Skeletal muscle satellite cell (primary cell): Measurements from ENCODE around the gene ATG9A.

Experiments
- H3K27me3 ChIP-seq: 2 replicates; pipeline ENCODE4 v1.7.0; 2013; ENCODE audit warnings: low read length; ENCODE audit not compliant: control insufficient read depth, insufficient read depth
- H3K36me3 ChIP-seq: 2 replicates; pipeline ENCODE4 v1.7.0; 2013; ENCODE audit warnings: mild to moderate bottlenecking, control low read depth, low read length; ENCODE audit not compliant: insufficient read depth
- H3K4me1 ChIP-seq: 2 replicates; pipeline ENCODE4 v1.7.0; 2013; ENCODE audit warnings: low read length; ENCODE audit not compliant: control insufficient read depth, insufficient read depth
- H3K4me2 ChIP-seq: 2 replicates; pipeline ENCODE4 v1.7.0; 2013; ENCODE audit warnings: mild to moderate bottlenecking, low read length
- H3K4me3 ChIP-seq: 2 replicates; pipeline ENCODE4 v1.7.0; 2013; ENCODE audit warnings: low read length
- H3K9ac ChIP-seq: 2 replicates; pipeline ENCODE4 v1.7.0; 2013; ENCODE audit warnings: mild to moderate bottlenecking, low read depth, low read length, moderate library complexity
- H3K9me3 ChIP-seq: replicated peaks from 2 replicates; pipeline ENCODE4 v1.7.0; 2013; ENCODE audit warnings: mild to moderate bottlenecking, control low read depth, low read length

The ATG9A gene

GRCh38 chr2:219252084-219252483 is 22.6 kb upstream of the ATG9A start:
- Histone ChIP-seq H3K4me2 (peak overlapping the region; percentile 99), H3K9me3 (no peaks in the 10 kb centered on the region), H3K9ac (peak overlapping the region; percentile 68), H3K27me3 (peaks cover 23% of the 10 kb centered on the region), H3K4me3 (peak overlapping the region; percentile 39), H3K4me1 (peaks cover 69% of the 10 kb centered on the region), H3K36me3 (peaks cover 19% of the 10 kb centered on the region)

- peak overlapping the region; percentile 39 for H3K4me3 ChIP-seq
- peak overlapping the region; percentile 41 for H3K9ac ChIP-seq
Measured at GRCh38 chr2:219251656-219252055, 22.2 kb upstream of the ATG9A start.

GRCh38 chr2:219250049-219250781 is 20.8 kb upstream of the ATG9A start:
- peak overlapping the region; percentile 41 for H3K4me2 ChIP-seq
- peak overlapping the region; percentile 61 for H3K9ac ChIP-seq
- H3K9me3 ChIP-seq: no peaks in the 10 kb centered on the region
- H3K4me3 ChIP-seq: peak overlapping the region; percentile 8
- peaks cover 23% of the 10 kb centered on the region for H3K36me3 ChIP-seq
- H3K27me3 ChIP-seq: peaks cover 11% of the 10 kb centered on the region
- H3K4me1 ChIP-seq: peaks cover 82% of the 10 kb centered on the region

More at GRCh38 chr2:219251656-219252055, 22.2 kb upstream of the ATG9A start:
- peak overlapping the region; percentile 99 for H3K4me2 ChIP-seq
- peaks cover 23% of the 10 kb centered on the region for H3K27me3 ChIP-seq
- no peaks in the 10 kb centered on the region for H3K9me3 ChIP-seq
- H3K36me3 ChIP-seq: peaks cover 23% of the 10 kb centered on the region
- peaks cover 74% of the 10 kb centered on the region for H3K4me1 ChIP-seq

GRCh38 chr2:219249203-219249980 is 20.0 kb upstream of the ATG9A start:
- Histone ChIP-seq H3K9me3 (no peaks in the 10 kb centered on the region), H3K4me2 (peak overlapping the region; percentile 41), H3K27me3 (peaks cover 5% of the 10 kb centered on the region), H3K9ac (peak overlapping the region; percentile 66), H3K36me3 (peaks cover 23% of the 10 kb centered on the region), H3K4me3 (peak overlapping the region; percentile 27), H3K4me1 (peaks cover 84% of the 10 kb centered on the region)

DNA sequence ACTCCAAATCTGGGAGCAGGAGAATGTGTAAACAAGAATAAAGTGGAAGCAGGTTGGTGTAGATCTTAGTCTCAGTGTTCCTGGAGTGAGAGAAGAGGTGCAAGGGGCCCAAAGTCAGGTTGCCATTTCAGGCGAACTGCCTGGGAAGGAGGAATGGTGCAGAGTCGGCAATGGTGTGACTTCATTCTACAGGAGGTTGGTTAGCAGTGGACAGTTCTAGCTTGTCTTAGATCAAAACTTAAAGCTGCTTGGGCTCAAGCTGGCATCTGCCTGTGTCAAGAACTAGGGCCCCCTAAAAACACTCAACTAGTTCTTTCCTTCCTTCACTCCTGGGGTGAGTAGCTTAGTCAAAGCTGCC is 19.4 kb upstream of the ATG9A start:
- H3K36me3 ChIP-seq: peaks cover 23% of the 10 kb centered on the region
- no peaks in the 10 kb centered on the region for H3K27me3 ChIP-seq
- H3K4me2 ChIP-seq: peak overlapping the region; percentile 41
- no peaks in the 10 kb centered on the region for H3K9me3 ChIP-seq
- peak overlapping the region; percentile 66 for H3K9ac ChIP-seq
- H3K4me1 ChIP-seq: peaks cover 78% of the 10 kb centered on the region
- peak overlapping the region; percentile 27 for H3K4me3 ChIP-seq

- Histone ChIP-seq H3K9me3 (no peaks in the 10 kb centered on the region), H3K9ac (no peak overlapping the region), H3K27me3 (no peaks in the 10 kb centered on the region), H3K36me3 (peaks cover 23% of the 10 kb centered on the region), H3K4me1 (peaks cover 69% of the 10 kb centered on the region), H3K4me2 (no peak overlapping the region), H3K4me3 (no peak overlapping the region)
Measured at GRCh38 chr2:219247678-219248642, 18.5 kb upstream of the ATG9A start.

GRCh38 chr2:219246559-219246958 is 17.1 kb upstream of the ATG9A start:
- H3K4me2 ChIP-seq: peak overlapping the region; percentile 93
- peak overlapping the region; percentile 92 for H3K4me3 ChIP-seq
- H3K27me3 ChIP-seq: no peaks in the 10 kb centered on the region
- H3K9ac ChIP-seq: peak overlapping the region; percentile 99
- H3K4me1 ChIP-seq: peaks cover 55% of the 10 kb centered on the region
- no peaks in the 10 kb centered on the region for H3K9me3 ChIP-seq
- H3K36me3 ChIP-seq: peaks cover 23% of the 10 kb centered on the region

DNA sequence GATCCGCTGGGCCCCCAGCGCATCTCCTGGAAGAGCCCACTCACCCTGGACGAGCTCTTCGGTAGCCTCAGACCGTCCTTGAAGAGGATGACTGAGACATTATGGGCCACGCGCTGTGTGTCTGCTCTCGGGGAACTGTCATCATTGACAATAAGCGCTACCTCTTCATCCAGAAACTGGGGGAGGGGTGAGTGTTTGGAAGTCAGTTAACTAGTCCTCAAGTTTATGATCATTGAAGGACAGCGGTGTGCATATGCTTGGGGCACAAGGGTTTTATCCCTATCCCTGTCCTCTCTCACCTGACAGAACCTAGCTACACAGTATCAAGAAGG is 16.4 kb upstream of the ATG9A start:
- H3K9ac ChIP-seq: peak overlapping the region; percentile 99
- H3K4me2 ChIP-seq: peak overlapping the region; percentile 93
- H3K36me3 ChIP-seq: peaks cover 23% of the 10 kb centered on the region
- H3K4me3 ChIP-seq: peak overlapping the region; percentile 92
- H3K4me1 ChIP-seq: peaks cover 48% of the 10 kb centered on the region
- no peaks in the 10 kb centered on the region for H3K27me3 ChIP-seq
- no peaks in the 10 kb centered on the region for H3K9me3 ChIP-seq

GRCh38 chr2:219245148-219245898 is 15.9 kb upstream of the ATG9A start, which contains the start of the genes GLB1L and STK16:
Gene GLB1L (minus strand): TSS chr2:219245444. CDS start chr2:219243573, 1,871 bp downstream.
Gene STK16 (plus strand): TSS chr2:219245479. CDS start chr2:219246000, 521 bp downstream.
- H3K27me3 ChIP-seq: no peaks in the 10 kb centered on the region
- peak within 1 kb of the TSS; percentile 99 for H3K9ac ChIP-seq
- H3K4me2 ChIP-seq: peak within 1 kb of the TSS; percentile 93
- H3K9me3 ChIP-seq: no peaks in the 10 kb centered on the region
- peaks cover 18% of the 10 kb centered on the region for H3K36me3 ChIP-seq
- H3K4me1 ChIP-seq: peaks cover 43% of the 10 kb centered on the region
- peak within 1 kb of the TSS; percentile 92 for H3K4me3 ChIP-seq

- Histone ChIP-seq H3K27me3 (no peaks in the 10 kb centered on the region), H3K9me3 (no peaks in the 10 kb centered on the region), H3K4me1 (peaks cover 37% of the 10 kb centered on the region), H3K4me3 (peak overlapping the region; percentile 92), H3K4me2 (peak overlapping the region; percentile 93), H3K9ac (peak overlapping the region; percentile 99), H3K36me3 (peaks cover 18% of the 10 kb centered on the region)
Measured at GRCh38 chr2:219244789-219245147, 15.3 kb upstream of the ATG9A start.
